ENCODE results near the gene HPS4.
"Not testable (repeated sequence)": the region's sequence is repeated elsewhere in the genome, so short reads cannot be mapped to it uniquely, and the experiment has no call there.

Gene HPS4

DNA sequence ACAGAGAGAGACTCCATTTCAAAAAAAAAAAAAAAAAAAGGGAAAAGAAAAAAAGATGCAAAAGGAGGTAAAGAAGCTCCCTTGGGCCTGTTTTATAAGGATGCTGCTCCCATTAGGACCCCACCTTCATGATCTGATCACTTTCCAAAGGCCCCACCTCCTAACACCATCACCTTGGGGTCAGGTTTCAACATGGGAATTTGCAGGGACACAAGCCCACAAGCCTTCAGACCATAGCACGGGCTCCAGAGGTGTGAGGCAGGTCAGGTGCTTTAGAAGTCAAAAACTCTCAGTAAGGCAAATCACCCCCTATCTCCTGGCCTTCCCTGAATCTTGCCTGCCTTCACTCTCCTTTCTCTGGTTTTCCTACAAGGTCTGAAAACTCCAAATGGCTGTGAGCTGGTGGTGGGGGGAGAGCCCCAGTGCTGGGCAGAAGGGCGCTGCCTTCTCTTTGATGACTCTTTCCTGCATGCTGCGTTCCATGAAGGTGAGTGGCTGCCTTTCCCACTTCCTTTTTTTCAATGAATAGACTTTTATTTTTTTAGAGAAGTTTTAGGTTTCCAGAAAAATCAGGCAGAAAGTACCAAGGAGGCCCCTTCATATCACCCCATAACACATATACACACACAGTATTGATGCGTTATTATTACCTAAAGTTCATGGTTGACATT lies 41.4 kb downstream of the HPS4 start:
- Histone ChIP-seq H3K9me3 (ENCODE audit: low read length) (no peaks in the 10 kb centered on the region), H3K36me3 (ENCODE audit: insufficient read depth, low read length) (no peaks in the 10 kb centered on the region), H2AFZ (ENCODE audit: low read depth, low read length) (no peak overlapping the region), H3K4me1 (ENCODE audit: insufficient read depth, low read length) (no peaks in the 10 kb centered on the region), H3K27me3 (ENCODE audit: insufficient read depth, low read length) (no peaks in the 10 kb centered on the region), H3K4me3 (ENCODE audit: low read length) (no peak overlapping the region)

DNA sequence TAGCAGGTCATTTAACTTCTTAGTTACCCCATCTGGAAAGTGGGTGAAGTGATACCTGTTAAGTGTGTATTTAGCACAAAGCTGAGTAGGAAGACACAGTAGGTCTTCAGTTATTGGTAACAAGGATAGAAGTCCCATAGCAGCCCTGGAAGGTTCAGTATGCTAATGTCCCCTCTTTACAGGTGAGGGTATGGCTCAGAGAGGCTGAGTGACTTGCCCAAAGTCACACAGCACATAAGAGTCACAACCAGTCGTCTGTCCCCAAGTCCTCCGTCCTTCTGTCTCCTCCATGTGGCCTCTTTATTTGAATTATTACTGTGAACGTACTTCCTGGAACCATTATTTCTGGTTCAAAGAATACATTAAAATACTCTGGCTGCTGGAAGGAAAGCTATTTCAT lies 44.0 kb downstream of the HPS4 start:
- no peaks in the 10 kb centered on the region for H3K4me1 ChIP-seq (ENCODE audit: insufficient read depth, low read length)

DNA sequence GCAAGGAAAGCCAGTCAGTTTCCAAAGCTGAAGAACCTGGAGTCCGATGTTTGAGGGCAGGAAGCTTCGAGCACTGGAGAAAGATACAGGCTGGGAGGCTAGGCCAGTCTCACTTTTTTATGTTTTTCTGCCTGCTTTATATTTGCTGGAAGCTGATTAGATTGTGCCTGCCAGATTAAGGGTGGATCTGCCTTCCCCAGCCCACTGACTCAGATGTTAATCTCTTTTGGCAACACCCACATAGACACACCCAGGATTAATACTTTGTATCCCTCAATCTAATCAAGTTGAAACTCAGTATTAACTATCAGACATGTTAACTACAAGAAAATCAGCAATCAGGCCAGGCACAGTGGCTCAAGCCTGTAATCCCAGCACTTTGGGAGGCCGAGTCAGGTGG lies 44.8 kb downstream of the HPS4 start:
- H3K36me3 ChIP-seq (ENCODE audit: insufficient read depth, low read length); H3K27me3 ChIP-seq (ENCODE audit: insufficient read depth, low read length); H3K4me3 ChIP-seq (ENCODE audit: low read length); H3K9me3 ChIP-seq (ENCODE audit: low read length); H2AFZ ChIP-seq (ENCODE audit: low read depth, low read length); H3K4me1 ChIP-seq (ENCODE audit: insufficient read depth, low read length): not testable (repeated sequence)

More for the DNA sequence above, 44.0 kb downstream of the HPS4 start:
- H3K27me3 ChIP-seq (ENCODE audit: insufficient read depth, low read length) = no peaks in the 10 kb centered on the region
- H3K36me3 ChIP-seq (ENCODE audit: insufficient read depth, low read length) = peaks cover 2% of the 10 kb centered on the region
- H3K9me3 ChIP-seq (ENCODE audit: low read length) = no peaks in the 10 kb centered on the region
- H2AFZ ChIP-seq (ENCODE audit: low read depth, low read length) = no peak overlapping the region
- no peak overlapping the region for H3K4me3 ChIP-seq (ENCODE audit: low read length)

- Histone ChIP-seq H3K36me3 (ENCODE audit: insufficient read depth, low read length) (peaks cover 13% of the 10 kb centered on the region), H2AFZ (ENCODE audit: low read depth, low read length) (no peak overlapping the region), H3K27me3 (ENCODE audit: insufficient read depth, low read length) (no peaks in the 10 kb centered on the region), H3K4me3 (ENCODE audit: low read length) (no peak overlapping the region), H3K9me3 (ENCODE audit: low read length) (no peaks in the 10 kb centered on the region), H3K4me1 (ENCODE audit: insufficient read depth, low read length) (no peaks in the 10 kb centered on the region)
These were observed 45.7 kb downstream of the HPS4 start for GRCh38 chr22:26437694-26438392.

GRCh38 chr22:26436903-26437515 lies 46.6 kb downstream of the HPS4 start:
- peaks cover 5% of the 10 kb centered on the region for H3K4me1 ChIP-seq (ENCODE audit: insufficient read depth, low read length)
- H3K36me3 ChIP-seq (ENCODE audit: insufficient read depth, low read length) = peaks cover 13% of the 10 kb centered on the region
- H3K27me3 ChIP-seq (ENCODE audit: insufficient read depth, low read length) = no peaks in the 10 kb centered on the region
- no peaks in the 10 kb centered on the region for H3K9me3 ChIP-seq (ENCODE audit: low read length)
- H3K4me3 ChIP-seq (ENCODE audit: low read length) = no peak overlapping the region
- H2AFZ ChIP-seq (ENCODE audit: low read depth, low read length) = no peak overlapping the region

DNA sequence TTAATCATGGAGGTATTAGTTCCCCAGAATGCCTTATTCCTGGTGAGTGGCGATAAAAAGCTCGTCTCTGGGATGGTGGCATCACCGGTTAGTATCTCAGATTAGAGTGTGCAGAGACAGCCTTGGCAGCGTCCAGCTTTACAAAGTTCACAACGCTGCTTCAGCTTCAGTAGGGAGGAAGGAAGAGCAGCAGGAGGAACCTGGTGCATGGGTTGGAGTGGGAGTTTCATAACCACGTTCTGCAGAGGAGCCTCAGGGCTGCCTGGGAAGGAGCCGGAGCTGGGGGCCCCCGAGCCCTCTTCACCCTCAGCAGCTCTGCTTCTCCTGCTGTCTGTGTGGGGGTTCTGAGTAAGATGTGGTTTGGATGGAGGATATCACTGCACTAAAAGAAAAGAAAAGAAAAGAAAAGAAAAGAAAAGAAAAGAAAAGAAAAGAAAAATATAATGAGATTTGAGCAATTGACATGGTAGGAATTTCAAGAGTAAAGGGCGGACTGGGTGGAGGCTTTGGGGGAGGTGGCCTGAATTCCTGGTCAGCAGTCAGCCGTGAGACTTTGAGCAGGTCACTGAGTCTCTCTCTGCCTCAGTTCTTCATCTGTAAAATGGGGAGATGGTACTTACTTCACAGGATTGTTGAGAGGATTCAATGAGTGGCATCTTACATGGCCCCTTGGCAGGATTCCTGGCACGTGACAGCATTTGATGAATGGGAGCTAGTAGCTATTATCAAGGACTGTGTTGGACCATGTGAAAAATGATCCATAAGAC lies 48.1 kb downstream of the HPS4 start:
- H3K9me3 ChIP-seq (ENCODE audit: low read length) = no peaks in the 10 kb centered on the region
- peaks cover 15% of the 10 kb centered on the region for H3K4me1 ChIP-seq (ENCODE audit: insufficient read depth, low read length)
- no peak overlapping the region for H2AFZ ChIP-seq (ENCODE audit: low read depth, low read length)
- H3K27me3 ChIP-seq (ENCODE audit: insufficient read depth, low read length) = no peaks in the 10 kb centered on the region
- no peak overlapping the region for H3K4me3 ChIP-seq (ENCODE audit: low read length)
- peaks cover 13% of the 10 kb centered on the region for H3K36me3 ChIP-seq (ENCODE audit: insufficient read depth, low read length)

- Histone ChIP-seq H2AFZ (ENCODE audit: low read depth, low read length) (no peak overlapping the region), H3K9me3 (ENCODE audit: low read length) (no peaks in the 10 kb centered on the region), H3K36me3 (ENCODE audit: insufficient read depth, low read length) (peaks cover 13% of the 10 kb centered on the region), H3K27me3 (ENCODE audit: insufficient read depth, low read length) (no peaks in the 10 kb centered on the region), H3K4me3 (ENCODE audit: low read length) (no peak overlapping the region), H3K4me1 (ENCODE audit: insufficient read depth, low read length) (peaks cover 25% of the 10 kb centered on the region)
These were observed 49.8 kb downstream of the HPS4 start for GRCh38 chr22:26433805-26434204.

DNA sequence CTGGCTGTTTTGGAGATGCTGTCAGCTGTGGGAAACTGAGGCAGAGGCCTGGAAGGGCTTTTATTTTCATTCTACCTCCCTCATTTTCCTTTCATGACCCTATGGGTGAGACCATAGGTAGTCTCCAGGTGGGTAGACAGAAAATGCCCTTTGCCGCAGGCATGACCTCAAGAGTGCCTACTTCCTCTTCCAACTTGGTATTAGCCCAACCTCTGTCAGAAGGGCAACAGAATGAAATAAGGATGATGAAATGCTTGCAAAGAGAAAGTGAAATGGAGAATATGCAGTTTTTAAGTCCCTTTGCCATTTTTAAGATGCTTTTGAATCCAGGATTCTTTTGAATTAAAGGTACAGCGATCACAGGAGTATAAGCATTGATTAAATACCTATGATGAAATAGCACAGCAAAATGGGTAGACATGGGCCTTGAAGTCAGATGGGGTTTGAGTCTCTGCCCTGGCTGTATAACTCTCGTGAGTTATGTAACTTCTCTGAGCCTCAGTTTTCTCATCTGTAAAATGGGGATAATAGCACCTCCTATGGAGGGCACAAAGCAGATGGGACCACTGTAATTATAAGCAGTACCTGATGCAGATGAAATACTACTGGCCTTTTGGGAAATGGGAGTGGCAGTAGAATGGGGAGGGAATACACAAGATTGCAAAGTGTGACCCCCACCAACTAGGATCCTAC lies 50.8 kb downstream of the HPS4 start:
- Histone ChIP-seq H2AFZ (ENCODE audit: low read depth, low read length) (no peak overlapping the region), H3K4me3 (ENCODE audit: low read length) (no peak overlapping the region), H3K27me3 (ENCODE audit: insufficient read depth, low read length) (no peaks in the 10 kb centered on the region), H3K9me3 (ENCODE audit: low read length) (no peaks in the 10 kb centered on the region), H3K4me1 (ENCODE audit: insufficient read depth, low read length) (peaks cover 31% of the 10 kb centered on the region), H3K36me3 (ENCODE audit: insufficient read depth, low read length) (peaks cover 13% of the 10 kb centered on the region)

DNA sequence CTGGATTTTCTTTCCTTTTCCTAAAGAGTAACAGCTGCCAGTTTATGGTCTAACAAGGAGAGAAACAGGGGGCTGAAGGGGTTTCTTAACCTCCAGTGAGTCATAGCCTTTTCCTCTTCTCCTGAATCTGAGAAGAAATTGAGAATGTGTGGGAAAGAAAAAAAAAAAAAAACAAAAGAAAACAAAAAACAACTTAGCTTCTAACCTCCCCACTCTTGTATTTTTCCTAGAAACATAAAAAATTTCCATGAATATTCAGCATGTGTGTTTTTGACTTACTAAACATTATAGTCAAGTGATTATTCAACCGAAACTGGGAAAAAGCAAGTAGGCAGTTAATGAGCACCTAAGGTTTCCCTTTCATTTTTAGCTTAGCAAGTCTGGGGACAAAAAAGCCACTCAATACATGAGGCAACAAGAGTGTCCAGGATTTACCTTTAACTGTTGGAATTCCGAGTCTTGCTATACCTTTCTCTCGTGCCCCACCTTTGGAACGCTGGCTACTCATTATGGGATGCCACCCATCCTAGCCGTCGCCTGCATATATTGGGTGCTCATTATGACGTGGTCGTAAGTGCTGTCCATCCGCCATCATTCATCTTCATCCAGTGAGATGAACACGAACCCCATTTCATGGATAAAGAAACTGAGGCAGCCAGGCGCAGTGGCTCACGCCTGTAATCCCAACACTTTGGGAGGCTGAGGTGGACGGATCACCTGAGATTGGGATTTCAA lies 52.2 kb downstream of the HPS4 start:
- no peaks in the 10 kb centered on the region for H3K9me3 ChIP-seq (ENCODE audit: low read length)
- no peaks in the 10 kb centered on the region for H3K27me3 ChIP-seq (ENCODE audit: insufficient read depth, low read length)
- peaks cover 13% of the 10 kb centered on the region for H3K36me3 ChIP-seq (ENCODE audit: insufficient read depth, low read length)
- H2AFZ ChIP-seq (ENCODE audit: low read depth, low read length) = no peak overlapping the region
- no peak overlapping the region for H3K4me3 ChIP-seq (ENCODE audit: low read length)
- peaks cover 31% of the 10 kb centered on the region for H3K4me1 ChIP-seq (ENCODE audit: insufficient read depth, low read length)

DNA sequence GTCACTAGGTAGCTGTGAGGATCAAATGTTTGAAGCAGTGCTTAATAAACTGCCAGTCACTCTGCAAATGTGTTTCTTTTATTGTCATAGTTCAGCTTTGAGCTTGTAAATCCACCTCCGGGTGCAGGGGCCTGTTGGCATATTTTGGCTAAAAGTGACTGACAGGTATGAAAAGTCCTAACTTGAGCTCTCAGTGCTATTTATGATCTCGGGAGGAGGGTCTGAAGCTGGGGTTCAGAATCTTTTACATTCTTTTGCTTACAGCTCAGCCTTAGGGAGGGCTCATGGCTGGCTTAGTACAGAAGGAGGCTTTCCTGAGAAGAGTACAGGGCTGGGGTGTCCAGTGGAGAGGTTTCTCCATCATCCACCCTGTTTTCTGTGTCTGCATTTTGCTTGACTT lies 53.0 kb downstream of the HPS4 start:
- Histone ChIP-seq H3K27me3 (ENCODE audit: insufficient read depth, low read length) (no peaks in the 10 kb centered on the region), H3K4me1 (ENCODE audit: insufficient read depth, low read length) (peaks cover 31% of the 10 kb centered on the region), H2AFZ (ENCODE audit: low read depth, low read length) (no peak overlapping the region), H3K4me3 (ENCODE audit: low read length) (no peak overlapping the region), H3K9me3 (ENCODE audit: low read length) (no peaks in the 10 kb centered on the region), H3K36me3 (ENCODE audit: insufficient read depth, low read length) (peaks cover 13% of the 10 kb centered on the region)

DNA sequence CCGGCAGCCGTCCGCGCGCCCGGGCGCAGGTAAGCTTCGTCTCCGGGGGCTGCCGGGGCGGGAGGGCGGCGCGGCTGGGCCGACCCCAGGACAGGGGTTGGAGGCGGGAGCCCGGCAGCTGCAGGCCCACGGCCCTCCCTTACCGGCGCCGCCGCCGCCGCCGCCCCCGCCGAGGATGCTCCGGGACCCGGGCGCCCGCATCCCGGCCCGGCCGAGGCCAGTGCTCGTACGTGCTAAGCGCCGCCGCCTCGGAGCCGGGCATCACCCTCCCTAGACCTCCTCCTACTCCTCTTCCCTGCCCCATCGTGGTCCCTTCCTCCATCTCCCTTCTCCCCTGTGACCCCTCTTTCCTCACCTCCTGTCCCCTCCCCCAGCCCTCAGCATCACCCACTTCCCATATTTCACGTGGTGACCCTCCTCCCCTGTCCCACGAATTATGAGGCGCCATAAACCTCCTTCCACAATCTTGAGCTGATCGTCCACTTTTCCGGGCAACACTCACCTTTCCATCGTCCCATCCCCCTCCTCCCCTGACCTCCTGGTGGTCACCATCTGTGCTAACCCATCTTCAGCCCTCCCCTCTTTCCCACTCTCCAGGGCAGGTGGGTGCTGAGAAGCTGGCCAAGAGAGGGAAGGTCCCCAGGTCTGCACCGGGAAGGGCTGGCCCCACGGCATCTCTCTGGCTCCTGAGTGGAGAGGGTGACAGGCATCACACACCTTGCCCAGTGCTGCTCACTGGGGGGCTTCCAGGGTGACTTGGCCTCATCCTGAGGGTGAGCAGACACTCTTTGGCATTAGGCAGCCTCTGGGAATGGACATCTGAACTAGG lies 53.9 kb downstream of the HPS4 start:
- peak overlapping the region; percentile 20 for H2AFZ ChIP-seq (ENCODE audit: low read depth, low read length)
- no peaks in the 10 kb centered on the region for H3K9me3 ChIP-seq (ENCODE audit: low read length)
- H3K4me3 ChIP-seq (ENCODE audit: low read length) = peak overlapping the region; percentile 55
- H3K4me1 ChIP-seq (ENCODE audit: insufficient read depth, low read length) = peaks cover 31% of the 10 kb centered on the region
- H3K27me3 ChIP-seq (ENCODE audit: insufficient read depth, low read length) = no peaks in the 10 kb centered on the region
- H3K36me3 ChIP-seq (ENCODE audit: insufficient read depth, low read length) = peaks cover 12% of the 10 kb centered on the region

All from neuron (in vitro differentiated cells).